ENCODE data around the gene ADAD2.

DNA sequence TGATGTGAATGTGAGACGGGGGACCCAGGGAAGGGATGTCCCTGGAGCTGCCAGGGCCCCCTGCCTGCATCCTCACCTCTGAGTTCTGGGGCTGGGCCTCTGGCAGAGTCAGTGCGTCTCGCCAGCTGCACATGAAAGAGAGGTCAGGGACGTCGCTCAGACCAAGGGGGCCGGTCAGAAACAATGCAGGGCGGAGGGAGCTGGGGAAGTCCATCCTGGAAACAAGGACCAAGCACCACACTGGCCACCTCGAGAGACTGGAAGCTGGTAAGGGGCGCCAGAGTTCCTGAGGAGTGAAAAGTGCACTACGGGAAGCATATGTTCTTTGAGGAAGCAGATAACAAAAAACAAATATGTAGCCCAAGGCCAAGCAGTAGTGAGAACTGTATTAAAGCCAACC lies 6.2 kb upstream of the ADAD2 start:
- TF ChIP-seq, protein P1, sequence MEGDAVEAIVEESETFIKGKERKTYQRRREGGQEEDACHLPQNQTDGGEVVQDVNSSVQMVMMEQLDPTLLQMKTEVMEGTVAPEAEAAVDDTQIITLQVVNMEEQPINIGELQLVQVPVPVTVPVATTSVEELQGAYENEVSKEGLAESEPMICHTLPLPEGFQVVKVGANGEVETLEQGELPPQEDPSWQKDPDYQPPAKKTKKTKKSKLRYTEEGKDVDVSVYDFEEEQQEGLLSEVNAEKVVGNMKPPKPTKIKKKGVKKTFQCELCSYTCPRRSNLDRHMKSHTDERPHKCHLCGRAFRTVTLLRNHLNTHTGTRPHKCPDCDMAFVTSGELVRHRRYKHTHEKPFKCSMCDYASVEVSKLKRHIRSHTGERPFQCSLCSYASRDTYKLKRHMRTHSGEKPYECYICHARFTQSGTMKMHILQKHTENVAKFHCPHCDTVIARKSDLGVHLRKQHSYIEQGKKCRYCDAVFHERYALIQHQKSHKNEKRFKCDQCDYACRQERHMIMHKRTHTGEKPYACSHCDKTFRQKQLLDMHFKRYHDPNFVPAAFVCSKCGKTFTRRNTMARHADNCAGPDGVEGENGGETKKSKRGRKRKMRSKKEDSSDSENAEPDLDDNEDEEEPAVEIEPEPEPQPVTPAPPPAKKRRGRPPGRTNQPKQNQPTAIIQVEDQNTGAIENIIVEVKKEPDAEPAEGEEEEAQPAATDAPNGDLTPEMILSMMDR (IDR thresholded peaks at IDR 0.05 in 4 of 5, conservative IDR thresholded peaks at IDR 0.05 in 1 of 5): no peak
- no peak for TF ChIP-seq POLR2A (IDR thresholded peaks at IDR 0.05)

All from gastrocnemius medialis (tissue), 4 donors.